ENCODE measurements around the gene STOM. TPM values are rescaled to one million over a fixed set of nuclear protein-coding genes. Genes with fewer than 3 reads are reported as not detected.

Gene STOM
- total RNA-seq, 1 experiment from 2014 or later, result 5.5 TPM

DNA sequence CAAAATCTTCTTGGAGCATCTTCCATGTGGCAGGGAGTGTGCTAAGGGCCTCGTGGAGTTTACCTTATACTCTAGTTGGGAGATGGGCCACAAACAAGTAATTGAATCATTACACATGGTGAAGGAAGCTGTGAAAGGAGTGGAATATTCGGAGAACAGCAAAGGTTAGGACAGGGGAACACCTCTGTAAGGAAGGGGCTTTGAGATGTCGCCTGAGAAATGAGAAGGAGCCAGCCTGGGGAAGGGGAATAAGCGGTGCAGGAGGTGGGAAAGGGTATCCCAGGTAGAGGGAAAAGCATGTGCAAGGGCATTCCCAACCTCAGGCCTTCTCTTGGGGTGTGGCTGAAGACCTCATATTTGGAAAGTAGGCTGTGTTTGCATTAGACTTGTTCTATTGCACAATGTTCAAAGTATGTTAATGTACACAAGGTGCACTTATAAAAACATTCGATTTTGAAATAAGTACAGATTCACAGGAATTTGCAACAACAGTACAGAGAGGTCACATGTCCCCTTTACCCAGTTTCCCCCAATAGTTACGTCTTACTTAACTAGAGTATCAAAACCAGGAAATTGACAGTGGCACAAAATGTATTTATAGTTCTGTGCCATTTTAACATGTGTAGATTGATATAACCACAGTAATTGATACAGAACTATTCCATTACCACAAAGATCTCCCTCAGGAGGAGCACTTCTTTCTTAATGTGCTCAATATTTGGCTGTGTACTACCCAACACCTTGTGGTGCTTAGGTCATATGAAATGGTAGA is 2.4 kb upstream of the STOM start:
- no peaks in the 10 kb centered on the region for H3K9me2 ChIP-seq (replicated peaks; ENCODE audit: low read length)
- no peaks in the 10 kb centered on the region for H3K27me3 ChIP-seq (ENCODE audit: low read length)
- TF ChIP-seq EZH2 (IDR thresholded peaks at IDR 0.05; ENCODE audit: low read length, unreplicated experiment) (no peak), EZH2phosphoT487 (IDR thresholded peaks at IDR 0.05; ENCODE audit: borderline replicate concordance, low read length) (no peak)
- TF ChIP-seq, protein P1, sequence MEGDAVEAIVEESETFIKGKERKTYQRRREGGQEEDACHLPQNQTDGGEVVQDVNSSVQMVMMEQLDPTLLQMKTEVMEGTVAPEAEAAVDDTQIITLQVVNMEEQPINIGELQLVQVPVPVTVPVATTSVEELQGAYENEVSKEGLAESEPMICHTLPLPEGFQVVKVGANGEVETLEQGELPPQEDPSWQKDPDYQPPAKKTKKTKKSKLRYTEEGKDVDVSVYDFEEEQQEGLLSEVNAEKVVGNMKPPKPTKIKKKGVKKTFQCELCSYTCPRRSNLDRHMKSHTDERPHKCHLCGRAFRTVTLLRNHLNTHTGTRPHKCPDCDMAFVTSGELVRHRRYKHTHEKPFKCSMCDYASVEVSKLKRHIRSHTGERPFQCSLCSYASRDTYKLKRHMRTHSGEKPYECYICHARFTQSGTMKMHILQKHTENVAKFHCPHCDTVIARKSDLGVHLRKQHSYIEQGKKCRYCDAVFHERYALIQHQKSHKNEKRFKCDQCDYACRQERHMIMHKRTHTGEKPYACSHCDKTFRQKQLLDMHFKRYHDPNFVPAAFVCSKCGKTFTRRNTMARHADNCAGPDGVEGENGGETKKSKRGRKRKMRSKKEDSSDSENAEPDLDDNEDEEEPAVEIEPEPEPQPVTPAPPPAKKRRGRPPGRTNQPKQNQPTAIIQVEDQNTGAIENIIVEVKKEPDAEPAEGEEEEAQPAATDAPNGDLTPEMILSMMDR (conservative IDR thresholded peaks at IDR 0.05; ENCODE audit: low read depth, low read length), result no peak
- peak overlapping the region; percentile 34; the same call in 1 of the 2 replicates for H3K9ac ChIP-seq (ENCODE audit: low read length)
- ATAC-seq, result peak; percentile 37
- intact Hi-C loops (cut with micrococcal nuclease), result loop anchor here (2.0 kb wide), 1 partner anchor 16 kb away; no protein-coding TSS in a partner anchor
- H3K4me3 ChIP-seq (ENCODE audit: low read length), result peak overlapping the region; percentile 47
- H3K36me3 ChIP-seq (ENCODE audit: low read depth, low read length), result no peaks in the 10 kb centered on the region
- H4K20me1 ChIP-seq (ENCODE audit: low read length), result no peaks in the 10 kb centered on the region
- peaks cover 38% of the 10 kb centered on the region for H3K4me1 ChIP-seq (ENCODE audit: insufficient read depth, low read length)
- BruUV-seq (replicated peaks), result no TSS peak
- ChIA-PET POLR2A (ENCODE audit: unreplicated experiment) (no interaction called here), CTCF (no interaction called here)
- no peaks in the 10 kb centered on the region for H3F3A ChIP-seq (ENCODE audit: low read length, unreplicated experiment)
- H3K79me2 ChIP-seq (ENCODE audit: low read length), result no peaks in the 10 kb centered on the region
- no peaks in the 10 kb centered on the region for H3K9me3 ChIP-seq (ENCODE audit: low read length)
- H2AFZ ChIP-seq (ENCODE audit: low read length), result peak overlapping the region; percentile 51
- peak overlapping the region; percentile 87 for H3K27ac ChIP-seq (ENCODE audit: low read length)
- peak overlapping the region; percentile 66 for H3K4me2 ChIP-seq (ENCODE audit: low read length)
- DNase-seq, result peak; percentile 69

DNA sequence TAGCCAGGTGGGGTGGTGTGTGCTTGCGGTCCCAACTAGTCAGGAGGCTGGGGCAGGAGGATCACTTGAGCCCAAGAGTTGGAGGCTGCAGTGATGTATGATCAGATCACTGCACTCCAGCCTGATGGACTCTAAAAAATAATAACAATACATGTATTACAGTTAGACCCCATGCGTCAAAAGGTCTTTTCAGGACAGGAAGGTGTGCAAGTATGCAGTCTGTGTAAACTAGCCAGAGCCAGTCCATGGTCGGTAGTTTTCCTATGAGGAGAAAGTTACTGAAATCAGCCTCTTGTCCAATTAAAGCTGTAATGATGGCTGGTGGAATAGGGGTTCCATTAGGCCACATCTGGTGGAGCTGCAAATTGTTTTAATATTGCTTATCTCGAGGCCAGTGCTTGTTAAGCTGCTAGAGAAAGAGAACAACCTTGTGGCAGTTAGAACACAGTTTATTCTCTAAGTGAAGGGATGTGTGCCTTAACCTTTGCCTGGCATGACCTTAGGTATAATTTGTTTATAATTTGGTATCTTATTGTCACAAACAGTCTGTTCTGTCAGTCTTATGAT is 1.5 kb upstream of the STOM start:
- H3K9me3 ChIP-seq (ENCODE audit: low read length), result no peaks in the 10 kb centered on the region
- no peaks in the 10 kb centered on the region for H3K79me2 ChIP-seq (ENCODE audit: low read length)
- peak overlapping the region; percentile 87 for H3K27ac ChIP-seq (ENCODE audit: low read length)
- intact Hi-C loops (cut with micrococcal nuclease), result loop anchor here (2.0 kb wide), 1 partner anchor 15 kb away; no protein-coding TSS in a partner anchor
- no peak overlapping the region for H3K4me3 ChIP-seq (ENCODE audit: low read length)
- H3K4me1 ChIP-seq (ENCODE audit: insufficient read depth, low read length), result peaks cover 38% of the 10 kb centered on the region
- ChIA-PET POLR2A (ENCODE audit: unreplicated experiment) (no interaction called here), CTCF (no interaction called here)
- H3K9me2 ChIP-seq (replicated peaks; ENCODE audit: low read length), result no peaks in the 10 kb centered on the region
- H3K27me3 ChIP-seq (ENCODE audit: low read length), result no peaks in the 10 kb centered on the region
- no peaks in the 10 kb centered on the region for H3K36me3 ChIP-seq (ENCODE audit: low read depth, low read length)
- TF ChIP-seq EZH2 (IDR thresholded peaks at IDR 0.05; ENCODE audit: low read length, unreplicated experiment) (no peak), EZH2phosphoT487 (IDR thresholded peaks at IDR 0.05; ENCODE audit: borderline replicate concordance, low read length) (no peak)
- TF ChIP-seq, protein P1 (conservative IDR thresholded peaks at IDR 0.05; ENCODE audit: low read depth, low read length), result no peak
- no peak for ATAC-seq
- H3K4me2 ChIP-seq (ENCODE audit: low read length), result peak overlapping the region; percentile 66; the same call in 1 of the 2 replicates
- BruUV-seq (replicated peaks), result no TSS peak
- peak overlapping the region; percentile 51; the same call in 1 of the 2 replicates for H2AFZ ChIP-seq (ENCODE audit: low read length)
- H3F3A ChIP-seq (ENCODE audit: low read length, unreplicated experiment), result no peaks in the 10 kb centered on the region
- no peaks in the 10 kb centered on the region for H4K20me1 ChIP-seq (ENCODE audit: low read length)
- no peak overlapping the region for H3K9ac ChIP-seq (ENCODE audit: low read length)
- no peak for DNase-seq

DNA sequence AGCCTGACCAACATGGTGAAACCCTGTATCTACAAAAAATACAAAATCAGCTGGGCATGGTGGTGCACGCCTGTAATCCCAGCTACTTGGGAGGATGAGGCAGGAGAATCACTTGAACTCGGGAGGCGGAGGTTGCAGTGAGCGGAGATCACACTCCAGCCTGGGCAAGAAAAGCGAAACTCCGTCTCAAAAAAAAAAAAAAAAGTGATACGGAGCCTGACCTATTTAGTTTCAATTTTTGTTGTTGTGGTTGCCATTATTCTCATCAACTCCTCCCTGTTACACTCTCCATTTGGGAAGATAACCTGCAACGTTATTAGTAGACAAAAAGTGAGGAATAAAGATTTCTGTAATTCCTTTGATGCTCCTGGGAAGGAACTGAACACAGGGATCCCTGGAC is 1.3 kb downstream of the STOM start:
- Histone ChIP-seq H3K4me2 (ENCODE audit: low read length) (no peak overlapping the region), H3K36me3 (ENCODE audit: low read depth, low read length) (no peaks in the 10 kb centered on the region), H3F3A (ENCODE audit: low read length, unreplicated experiment) (no peaks in the 10 kb centered on the region), H3K27me3 (ENCODE audit: low read length) (no peaks in the 10 kb centered on the region), H3K9ac (ENCODE audit: low read length) (no peak overlapping the region), H4K20me1 (ENCODE audit: low read length) (no peaks in the 10 kb centered on the region), H3K4me1 (ENCODE audit: insufficient read depth, low read length) (peaks cover 24% of the 10 kb centered on the region), H3K4me3 (ENCODE audit: low read length) (no peak overlapping the region), H3K27ac (ENCODE audit: low read length) (no peak overlapping the region), H3K9me3 (ENCODE audit: low read length) (no peaks in the 10 kb centered on the region), H3K79me2 (ENCODE audit: low read length) (no peaks in the 10 kb centered on the region), H2AFZ (ENCODE audit: low read length) (no peak overlapping the region), H3K9me2 (replicated peaks; ENCODE audit: low read length) (no peaks in the 10 kb centered on the region)
- ChIA-PET CTCF (no interaction called here), POLR2A (ENCODE audit: unreplicated experiment) (no interaction called here)
- intact Hi-C loops (cut with micrococcal nuclease), result no loop called here
- no peak for DNase-seq
- no peak for TF ChIP-seq EZH2 (IDR thresholded peaks at IDR 0.05; ENCODE audit: low read length, unreplicated experiment)
- TF ChIP-seq EZH2phosphoT487 (IDR thresholded peaks at IDR 0.05; ENCODE audit: borderline replicate concordance, low read length), result no peak
- TF ChIP-seq, protein P1 (conservative IDR thresholded peaks at IDR 0.05; ENCODE audit: low read depth, low read length), result no peak
- no TSS peak for BruUV-seq (replicated peaks)
- no peak for ATAC-seq
